Left renal cortex interstitium (tissue), 4 donors: ENCODE data around the gene CALU. TPM values are rescaled to one million over a fixed set of nuclear protein-coding genes. Genes with fewer than 3 reads are reported as not detected.
A peak's percentile ranks its signal among the peaks of the same experiment; 100 is the strongest.

ENCODE experiments used
- DNase-seq, 4 donors: peaks; one replicate each; pipeline ENCODE4 v3.0.0-alpha.2; 2013; ENCODE audit warnings: low read depth in 4 of 4, low spot score in 2 of 4, missing footprints in 1 of 4
- polyA plus RNA-seq, 4 donors: library from polyadenylated mRNA; unstranded; fragments of 120-200 nt; gene quantifications; one replicate each; pipeline ENCODE4 v1.2.1, GENCODE V29; 2013; ENCODE audit not compliant: insufficient read length in 4 of 4

CALU gene
- polyA plus RNA-seq, 4 donors = 166 to 219 (median 188) TPM

GRCh38 chr7:128721376-128721775 lies 17.8 kb upstream of the CALU start:
- DNase-seq = no peak

DNA sequence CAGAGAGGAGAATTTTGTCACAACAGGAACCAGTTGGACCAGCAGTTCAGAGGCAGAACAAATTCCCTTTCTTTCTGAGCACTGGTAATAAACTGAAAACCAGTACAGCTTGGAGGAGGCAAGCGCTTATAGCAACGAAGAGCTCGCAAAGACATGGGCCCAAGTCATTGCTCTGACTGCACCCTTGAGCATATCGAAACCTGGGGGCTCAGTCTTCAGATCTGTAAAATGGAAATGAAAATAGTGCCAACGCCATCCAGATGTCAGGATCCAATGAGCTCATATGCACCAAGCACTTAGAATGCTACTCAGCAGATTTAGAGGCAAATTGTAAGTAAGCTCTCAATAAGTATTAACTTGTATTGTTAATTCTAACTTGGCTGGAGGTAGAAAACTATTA lies 14.4 kb upstream of the CALU start:
- DNase-seq = no peak

DNA sequence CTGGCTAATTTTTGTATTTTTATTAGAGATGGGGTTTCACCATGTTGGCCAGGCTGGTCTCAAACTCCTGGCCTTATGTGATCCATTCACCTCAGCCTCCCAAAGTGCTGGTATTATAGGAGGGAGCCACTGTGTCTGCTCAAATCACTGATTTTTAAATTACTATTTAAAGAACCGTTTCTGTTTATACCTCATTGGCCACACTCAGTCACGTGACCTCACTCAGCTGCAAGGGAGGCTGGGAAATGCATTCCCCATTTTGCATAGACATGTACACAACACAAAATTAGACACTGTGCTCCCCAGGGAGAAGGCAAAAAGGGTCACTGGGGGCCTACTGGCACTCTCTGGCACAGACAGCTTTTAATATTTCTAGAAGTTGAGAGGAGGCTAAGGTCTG lies 13.6 kb upstream of the CALU start:
- DNase-seq = no peak

DNA sequence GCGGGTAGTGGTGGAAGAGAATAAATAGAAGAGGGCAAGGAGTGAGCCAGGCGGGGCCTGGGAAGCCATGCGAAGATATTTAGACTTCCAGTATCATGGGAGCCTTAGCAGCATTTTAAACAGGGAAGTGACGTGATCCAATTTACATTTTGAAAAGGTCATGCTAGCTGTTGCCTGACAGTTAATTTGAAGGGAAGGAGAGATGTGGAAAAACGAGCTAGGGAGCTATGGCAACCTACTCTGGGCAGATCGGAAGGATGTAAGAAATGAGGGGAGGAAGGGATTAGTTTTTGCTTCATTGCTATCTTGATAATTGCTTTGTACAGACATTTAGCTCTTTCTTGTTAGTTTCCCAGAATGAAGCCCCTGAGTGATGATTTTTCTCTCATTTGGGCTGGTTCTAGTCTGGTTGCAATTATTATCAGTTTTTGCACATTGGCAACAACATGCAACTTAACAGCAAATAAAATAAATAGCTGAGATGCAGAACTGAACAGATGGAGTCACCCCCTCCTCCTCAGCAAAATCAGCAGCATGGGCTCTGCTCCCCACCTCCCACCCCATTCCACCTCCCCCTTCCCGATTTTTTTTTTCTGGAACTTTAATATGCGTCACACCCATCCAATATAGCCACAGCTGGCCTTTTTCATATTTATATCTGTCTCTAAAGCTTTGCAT lies 13.0 kb upstream of the CALU start:
- DNase-seq = no peak

GRCh38 chr7:128726737-128727072 lies 12.5 kb upstream of the CALU start:
- DNase-seq = no peak

- DNase-seq = no peak
Observed at GRCh38 chr7:128727239-128727638, 11.9 kb upstream of the CALU start.

- DNase-seq = no peak
Observed at GRCh38 chr7:128728598-128728997, 10.6 kb upstream of the CALU start.

DNA sequence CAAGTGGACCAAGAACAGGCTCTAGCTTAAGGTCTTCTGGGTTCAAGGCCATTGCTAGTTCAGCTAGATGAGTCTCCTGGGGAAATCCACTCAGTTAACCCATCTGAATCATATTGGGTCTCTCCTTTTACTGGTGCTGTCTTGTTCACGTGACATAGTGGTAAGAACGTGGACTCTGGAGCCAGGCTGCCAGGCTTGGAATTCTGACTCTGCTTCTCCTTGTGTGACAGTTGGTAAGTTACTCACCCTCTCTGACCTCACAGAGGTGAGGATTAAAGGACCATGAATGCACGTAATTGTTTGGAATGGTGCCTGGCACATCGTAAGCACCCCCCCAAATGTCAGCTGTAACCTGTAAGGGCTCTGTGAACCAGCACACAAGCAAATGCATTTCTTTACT lies 9.7 kb upstream of the CALU start:
- no peak for DNase-seq

DNA sequence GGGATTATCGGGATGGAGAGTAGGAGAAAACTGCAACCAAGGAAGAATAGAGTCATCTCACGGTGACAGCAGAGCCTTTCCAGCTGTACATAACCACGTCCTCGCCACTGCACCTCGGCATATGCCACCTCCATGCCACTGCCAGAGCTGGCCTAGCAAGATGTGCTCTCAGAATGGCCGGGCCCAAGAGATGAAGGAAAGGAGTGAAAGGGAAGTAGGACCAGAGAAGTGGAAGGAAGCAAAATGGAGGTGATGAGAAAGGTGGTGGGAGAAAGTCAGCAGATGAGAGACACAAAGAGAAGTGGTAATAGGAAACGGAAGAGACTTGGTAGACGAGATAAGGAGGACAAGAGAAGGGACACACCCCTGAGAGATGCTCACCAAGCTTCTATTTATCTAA lies 8.0 kb upstream of the CALU start:
- DNase-seq = no peak

GRCh38 chr7:128732521-128733277 lies 6.5 kb upstream of the CALU start:
- no peak for DNase-seq

- no peak for DNase-seq
Observed at GRCh38 chr7:128733278-128733645, 5.9 kb upstream of the CALU start.

GRCh38 chr7:128734890-128735289 lies 4.3 kb upstream of the CALU start:
- no peak for DNase-seq

DNA sequence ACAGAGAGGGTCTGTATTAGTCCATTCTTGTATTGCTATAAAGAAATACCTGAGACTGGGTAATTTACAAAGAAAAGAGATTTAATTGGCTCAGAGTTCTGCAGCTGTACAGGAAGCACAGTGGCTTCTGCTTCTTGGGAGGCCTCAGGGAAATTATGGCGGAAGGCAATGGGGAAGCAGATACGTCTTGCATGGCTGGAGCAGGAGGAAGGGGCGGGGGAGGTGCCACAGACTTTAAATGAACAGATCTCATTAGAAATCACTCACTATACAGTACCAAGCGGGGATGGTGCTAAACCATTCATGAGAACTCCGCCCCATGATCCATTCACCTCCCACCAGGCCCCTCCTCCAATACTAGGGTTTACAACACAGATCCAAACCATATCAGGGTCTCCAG lies 3.7 kb upstream of the CALU start:
- DNase-seq = no peak

DNA sequence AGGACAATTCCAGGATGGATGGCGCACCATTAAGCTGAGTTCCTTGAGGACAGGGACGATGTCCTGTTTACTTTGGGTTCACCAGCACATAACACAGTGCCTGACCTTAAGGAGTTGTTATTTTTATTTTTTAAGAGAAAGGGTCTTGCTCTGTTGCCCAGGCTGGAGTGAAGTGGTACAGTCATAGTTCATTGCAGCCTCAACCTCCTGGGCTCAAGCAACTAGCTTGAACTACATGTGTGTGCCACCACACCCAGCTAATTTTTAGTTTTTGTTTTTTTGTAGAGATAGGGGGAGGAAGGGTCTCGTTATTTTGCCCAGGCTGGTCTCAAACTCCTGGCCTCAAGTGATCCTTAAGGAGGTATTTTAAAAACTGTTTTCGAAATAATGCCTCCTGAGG lies 1.7 kb upstream of the CALU start:
- DNase-seq = no peak

DNA sequence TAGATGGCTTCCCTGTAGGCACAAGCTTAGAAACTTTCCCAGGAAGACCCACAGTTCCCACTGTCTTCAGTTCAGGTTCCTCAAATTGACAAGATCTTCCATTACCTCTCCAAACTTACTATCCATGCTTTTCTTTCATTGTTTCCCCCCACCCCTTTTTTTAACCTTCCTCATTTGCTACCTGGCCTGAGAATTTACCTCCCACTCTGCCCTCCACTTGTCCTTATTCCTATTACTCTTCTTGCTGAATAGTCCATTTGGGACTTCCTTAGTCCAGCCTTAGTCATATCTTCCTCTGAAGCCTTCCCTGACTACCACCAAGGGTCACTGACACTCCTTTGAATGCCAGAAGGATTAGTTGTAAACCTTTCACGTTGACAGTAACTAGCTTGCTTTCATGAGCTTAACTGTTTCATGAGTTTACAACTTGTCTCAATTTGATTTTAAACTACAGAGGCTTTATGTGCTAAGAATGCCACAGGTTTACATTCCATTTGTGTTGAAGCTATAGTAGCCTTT lies 1.2 kb upstream of the CALU start:
- DNase-seq = no peak

DNA sequence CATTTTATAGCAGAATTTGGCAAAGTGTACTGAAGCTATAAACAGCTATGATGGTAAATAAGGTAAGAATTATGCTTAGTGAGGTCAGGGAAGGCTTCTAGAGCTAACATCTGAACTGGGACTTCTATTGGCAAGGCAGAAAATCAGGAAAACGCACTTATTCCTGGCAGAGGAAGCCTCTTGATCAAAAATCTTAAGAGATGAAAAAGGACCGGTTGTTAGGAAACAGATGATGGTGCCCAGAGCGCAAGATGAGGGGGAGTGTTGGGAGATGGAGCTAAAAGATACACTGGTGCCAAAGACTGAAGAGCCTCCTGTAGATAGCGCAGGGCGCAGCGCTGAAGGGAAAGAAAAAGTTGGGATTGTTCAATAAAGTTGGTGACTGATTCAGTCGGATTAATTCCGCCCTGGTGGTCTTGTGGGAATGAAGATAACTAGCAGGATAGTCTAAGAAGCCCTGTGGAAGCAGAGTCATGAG lies 550 bp upstream of the CALU start:
- peak in 2 of 4 donors; percentile 28 to 69 for DNase-seq

GRCh38 chr7:128739990-128740682 lies 977 bp downstream of the CALU start:
- DNase-seq = no peak

DNA sequence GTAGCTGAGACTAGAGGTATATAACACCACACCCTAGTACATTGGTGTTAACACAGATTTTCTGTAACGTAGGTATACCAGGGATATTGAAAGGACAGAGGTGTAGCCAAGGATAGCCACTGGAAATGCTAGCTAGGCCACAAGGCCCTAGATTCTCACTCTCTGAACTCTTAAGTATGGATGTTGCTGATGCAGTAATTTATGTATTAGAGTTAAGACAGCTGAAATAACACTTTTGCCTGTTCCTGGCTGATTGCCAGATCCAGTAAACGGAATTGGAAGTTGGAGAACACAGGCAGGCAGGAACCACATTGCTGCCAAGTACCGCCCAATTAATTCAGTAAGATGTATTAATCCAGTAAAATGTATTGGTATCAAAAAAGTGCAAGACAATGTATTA lies 1.8 kb downstream of the CALU start:
- DNase-seq = no peak

- DNase-seq = no peak
Observed at GRCh38 chr7:128741491-128741890, 2.3 kb downstream of the CALU start.

DNA sequence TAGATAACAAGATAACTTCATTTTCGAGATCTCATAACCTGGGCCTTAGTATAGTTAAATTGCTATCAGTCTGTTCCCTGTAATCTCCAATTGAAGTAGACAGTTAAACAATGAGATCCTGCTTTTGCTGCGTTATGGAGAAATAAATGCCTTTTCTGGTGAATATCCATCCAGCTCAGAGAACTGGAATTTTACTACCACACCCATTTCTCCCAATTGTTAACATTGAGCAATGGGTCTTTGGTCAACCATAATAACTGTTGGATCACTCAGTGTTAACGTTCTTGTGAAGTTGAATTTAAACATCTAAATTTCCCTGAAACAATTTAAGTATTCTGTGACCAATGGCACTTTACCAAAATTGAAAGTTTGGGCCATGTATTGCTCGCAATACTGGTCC lies 3.0 kb downstream of the CALU start:
- no peak for DNase-seq

GRCh38 chr7:128743112-128743772 lies 4.1 kb downstream of the CALU start:
- no peak for DNase-seq
